Loucy (cell line): ENCODE data around the gene FIGNL2.

Source experiments
- H2AFZ ChIP-seq: fragments of 200-600 bp; sonication (generic); 2 replicates; pipeline ENCODE4 v1.6.0; 2016; ENCODE audit warnings: antibody characterized with exemption, mild to moderate bottlenecking, low read length, moderate library complexity
- H3F3A ChIP-seq: fragments of 200-600 bp; 2 replicates; pipeline ENCODE4 v1.6.0; 2016; ENCODE audit warnings: antibody characterized with exemption, low read depth, mild to moderate bottlenecking
- H3K27me3 ChIP-seq: fragments of 200-600 bp; sonication (generic); 2 replicates; pipeline ENCODE4 v1.6.1; 2014; ENCODE audit warnings: low read length, mild to moderate bottlenecking; ENCODE audit not compliant: insufficient read depth, poor library complexity, severe bottlenecking
- H3K36me3 ChIP-seq: fragments of 200-600 bp; sonication (generic); 2 replicates; pipeline ENCODE4 v1.6.1; 2016; ENCODE audit warnings: low read length; ENCODE audit not compliant: insufficient read depth
- H3K4me1 ChIP-seq: fragments of 200-600 bp; sonication (generic); 2 replicates; pipeline ENCODE4 v1.5.1; 2014; ENCODE audit warnings: low read length, mild to moderate bottlenecking; ENCODE audit not compliant: insufficient read depth, poor library complexity, severe bottlenecking
- H3K4me2 ChIP-seq: fragments of 200-600 bp; sonication (generic); 2 replicates; pipeline ENCODE4 v1.6.0; 2014; ENCODE audit warnings: antibody characterized with exemption, low read length, low read depth, mild to moderate bottlenecking; ENCODE audit not compliant: poor library complexity, severe bottlenecking
- H3K4me3 ChIP-seq: fragments of 200-600 bp; sonication (generic); 2 replicates; pipeline ENCODE4 v1.5.1; 2014; ENCODE audit warnings: low read length, mild to moderate bottlenecking, mixed read lengths; ENCODE audit not compliant: poor library complexity, severe bottlenecking
- H3K79me2 ChIP-seq: fragments of 200-600 bp; sonication (generic); 2 replicates; pipeline ENCODE4 v1.6.1; 2014; ENCODE audit warnings: low read length; ENCODE audit not compliant: insufficient read depth
- H3K9ac ChIP-seq: fragments of 200-600 bp; sonication (generic); 2 replicates; pipeline ENCODE4 v1.6.0; 2014; ENCODE audit warnings: mild to moderate bottlenecking, low read depth, low read length, moderate library complexity; ENCODE audit not compliant: poor library complexity, severe bottlenecking
- H3K9me2 ChIP-seq: fragments of 200-600 bp; sonication (generic); replicated peaks from 2 replicates; pipeline ENCODE4 v1.6.1; 2016; ENCODE audit warnings: low read depth, low read length, mixed read lengths
- H3K9me3 ChIP-seq: fragments of 200-600 bp; sonication (generic); 2 replicates; pipeline ENCODE4 v1.6.1; 2014; ENCODE audit warnings: mild to moderate bottlenecking, antibody characterized with exemption, low read length, low read depth; ENCODE audit not compliant: insufficient read depth
- H4K20me1 ChIP-seq: fragments of 200-600 bp; sonication (generic); 2 replicates; pipeline ENCODE4 v1.6.0; 2014; ENCODE audit warnings: antibody characterized with exemption, low read length, mild to moderate bottlenecking; ENCODE audit not compliant: insufficient read depth, poor library complexity, severe bottlenecking
- EZH2phosphoT487 ChIP-seq: fragments of 200-600 bp; IDR thresholded peaks from 2 replicates; pipeline ENCODE4 v1.6.1; 2018; ENCODE audit warnings: antibody characterized with exemption, mild to moderate bottlenecking, moderate library complexity, borderline replicate concordance
- TF ChIP-seq, protein P1 (sequence below): fragments of 200-600 bp; sonication (generic); conservative IDR thresholded peaks from 2 replicates; pipeline ENCODE4 v1.5.1; 2014; ENCODE audit warnings: mild to moderate bottlenecking, antibody characterized with exemption, low read length

FIGNL2 gene

DNA sequence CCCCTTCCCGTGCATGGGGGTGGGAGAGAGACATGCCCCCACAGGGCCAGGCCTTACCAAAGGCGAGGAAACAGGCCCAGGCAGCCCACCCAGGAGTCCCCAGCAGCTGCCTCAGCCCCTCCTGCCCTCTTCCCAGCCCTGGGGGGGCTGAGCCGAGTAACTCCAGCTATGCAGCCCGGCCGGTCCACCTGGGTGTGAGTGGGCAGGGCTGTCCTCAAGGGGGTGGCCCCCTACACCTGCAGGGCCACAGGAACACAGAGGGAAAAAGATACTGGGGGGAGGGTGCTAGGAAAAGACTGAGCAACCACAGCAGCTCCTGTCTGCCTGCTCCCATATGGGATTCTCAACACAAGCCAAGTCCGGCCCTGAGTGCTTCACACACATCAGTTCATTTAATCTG is 7.6 kb downstream of the FIGNL2 start:
- no peaks in the 10 kb centered on the region for H3F3A ChIP-seq
- no peaks in the 10 kb centered on the region for H3K4me1 ChIP-seq
- no peaks in the 10 kb centered on the region for H3K9me2 ChIP-seq
- H2AFZ ChIP-seq, result no peak overlapping the region
- H4K20me1 ChIP-seq, result no peaks in the 10 kb centered on the region
- TF ChIP-seq, protein P1, sequence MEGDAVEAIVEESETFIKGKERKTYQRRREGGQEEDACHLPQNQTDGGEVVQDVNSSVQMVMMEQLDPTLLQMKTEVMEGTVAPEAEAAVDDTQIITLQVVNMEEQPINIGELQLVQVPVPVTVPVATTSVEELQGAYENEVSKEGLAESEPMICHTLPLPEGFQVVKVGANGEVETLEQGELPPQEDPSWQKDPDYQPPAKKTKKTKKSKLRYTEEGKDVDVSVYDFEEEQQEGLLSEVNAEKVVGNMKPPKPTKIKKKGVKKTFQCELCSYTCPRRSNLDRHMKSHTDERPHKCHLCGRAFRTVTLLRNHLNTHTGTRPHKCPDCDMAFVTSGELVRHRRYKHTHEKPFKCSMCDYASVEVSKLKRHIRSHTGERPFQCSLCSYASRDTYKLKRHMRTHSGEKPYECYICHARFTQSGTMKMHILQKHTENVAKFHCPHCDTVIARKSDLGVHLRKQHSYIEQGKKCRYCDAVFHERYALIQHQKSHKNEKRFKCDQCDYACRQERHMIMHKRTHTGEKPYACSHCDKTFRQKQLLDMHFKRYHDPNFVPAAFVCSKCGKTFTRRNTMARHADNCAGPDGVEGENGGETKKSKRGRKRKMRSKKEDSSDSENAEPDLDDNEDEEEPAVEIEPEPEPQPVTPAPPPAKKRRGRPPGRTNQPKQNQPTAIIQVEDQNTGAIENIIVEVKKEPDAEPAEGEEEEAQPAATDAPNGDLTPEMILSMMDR, result no peak
- no peak for TF ChIP-seq EZH2phosphoT487
- H3K79me2 ChIP-seq, result no peaks in the 10 kb centered on the region
- H3K9me3 ChIP-seq, result no peaks in the 10 kb centered on the region
- H3K9ac ChIP-seq, result no peak overlapping the region
- no peaks in the 10 kb centered on the region for H3K36me3 ChIP-seq
- no peak overlapping the region for H3K4me3 ChIP-seq
- H3K27me3 ChIP-seq, result no peaks in the 10 kb centered on the region
- H3K4me2 ChIP-seq, result no peak overlapping the region

GRCh38 chr12:51839310-51839947 is 9.1 kb downstream of the FIGNL2 start:
- Histone ChIP-seq H3K9me2 (no peaks in the 10 kb centered on the region), H3K27me3 (no peaks in the 10 kb centered on the region), H3K36me3 (no peaks in the 10 kb centered on the region), H3K4me3 (no peak overlapping the region), H3K4me2 (no peak overlapping the region), H2AFZ (no peak overlapping the region), H3K4me1 (no peaks in the 10 kb centered on the region), H3K79me2 (no peaks in the 10 kb centered on the region), H3K9ac (no peak overlapping the region), H3F3A (no peaks in the 10 kb centered on the region), H4K20me1 (no peaks in the 10 kb centered on the region), H3K9me3 (no peaks in the 10 kb centered on the region)
- TF ChIP-seq EZH2phosphoT487, result no peak
- TF ChIP-seq, protein P1, result no peak

- TF ChIP-seq, protein P1, result no peak
- TF ChIP-seq EZH2phosphoT487, result no peak
- H3F3A ChIP-seq, result no peaks in the 10 kb centered on the region
- no peak overlapping the region for H2AFZ ChIP-seq
- H3K27me3 ChIP-seq, result no peaks in the 10 kb centered on the region
- no peaks in the 10 kb centered on the region for H3K79me2 ChIP-seq
- no peaks in the 10 kb centered on the region for H3K9me3 ChIP-seq
- no peak overlapping the region for H3K4me2 ChIP-seq
- no peaks in the 10 kb centered on the region for H4K20me1 ChIP-seq
- H3K4me1 ChIP-seq, result no peaks in the 10 kb centered on the region
- no peak overlapping the region for H3K9ac ChIP-seq
- H3K36me3 ChIP-seq, result no peaks in the 10 kb centered on the region
- no peaks in the 10 kb centered on the region for H3K9me2 ChIP-seq
- H3K4me3 ChIP-seq, result no peak overlapping the region
Observed at GRCh38 chr12:51838762-51839161, 9.8 kb downstream of the FIGNL2 start.
